PC-3 (cell line): ENCODE results near the gene PQBP1. TPM values are rescaled to one million over a fixed set of nuclear protein-coding genes. Genes with fewer than 3 reads are reported as not detected.

Experiments
- ATAC-seq: fragments of 200-7000 bp; cut with Tn5 transposase; 2 replicates; pipeline ENCODE4 v1.9.1; 2020; ENCODE audit warnings: mild to moderate bottlenecking, moderate library complexity
- BruUV-seq: library from RNA; stranded (reverse); fragments of 400-500 nt; replicated peaks from 2 replicates; lab custom pipeline; 2021; lab: Mats Ljungman, UMichigan
- CTCF ChIA-PET: fragments of 300-600 bp; sonication (Branson Sonifier 250); formaldehyde crosslinking; loops from one replicate; lab custom pipeline; 2022; ENCODE audit warnings: antibody characterized with exemption; lab: Charles Lee
- POLR2A ChIA-PET: fragments of 300-600 bp; sonication (Branson Sonifier 250); formaldehyde crosslinking; loops from one replicate; lab custom pipeline; 2022; ENCODE audit warnings: antibody characterized with exemption; ENCODE audit not compliant: unreplicated experiment; lab: Charles Lee
- DNase-seq: peaks from one replicate; pipeline ENCODE4 v3.0.0-alpha.2; 2015
- H2AFZ ChIP-seq: fragments of 300-600 bp; sonication (generic); 2 replicates; pipeline ENCODE4 v1.6.0; 2016; ENCODE audit warnings: antibody characterized with exemption, low read length
- H3F3A ChIP-seq: fragments of 300-600 bp; sonication (generic); one replicate; pipeline ENCODE4 v1.6.0; 2017; ENCODE audit warnings: antibody characterized with exemption, low read length, control low read depth, mild to moderate bottlenecking; ENCODE audit not compliant: unreplicated experiment
- H3K27ac ChIP-seq: fragments of 300-600 bp; sonication (generic); 2 replicates; pipeline ENCODE4 v1.5.1; 2016; ENCODE audit warnings: mild to moderate bottlenecking, low read length
- H3K27me3 ChIP-seq: fragments of 300-600 bp; sonication (generic); 2 replicates; pipeline ENCODE4 v1.6.1; 2016; ENCODE audit warnings: low read length, mixed read lengths
- H3K36me3 ChIP-seq: fragments of 300-600 bp; sonication (generic); 2 replicates; pipeline ENCODE4 v1.6.1; 2016; ENCODE audit warnings: low read depth, mixed run types, low read length, mixed read lengths
- H3K4me1 ChIP-seq: fragments of 300-600 bp; sonication (generic); 2 replicates; pipeline ENCODE4 v1.5.1; 2016; ENCODE audit warnings: low read length; ENCODE audit not compliant: insufficient read depth
- H3K4me2 ChIP-seq: fragments of 300-600 bp; sonication (generic); 2 replicates; pipeline ENCODE4 v1.6.0; 2016; ENCODE audit warnings: low read length
- H3K4me3 ChIP-seq: fragments of 300-600 bp; sonication (generic); 2 replicates; pipeline ENCODE4 v1.5.1; 2016; ENCODE audit warnings: mild to moderate bottlenecking, low read length, mixed read lengths
- H3K79me2 ChIP-seq: fragments of 300-600 bp; sonication (generic); 2 replicates; pipeline ENCODE4 v1.6.1; 2017; ENCODE audit warnings: low read length, mixed read lengths
- H3K9ac ChIP-seq: fragments of 300-600 bp; sonication (generic); 2 replicates; pipeline ENCODE4 v1.6.0; 2016; ENCODE audit warnings: mild to moderate bottlenecking, low read length
- H3K9me2 ChIP-seq: fragments of 300-600 bp; sonication (generic); replicated peaks from 2 replicates; pipeline ENCODE4 v1.6.1; 2016; ENCODE audit warnings: mixed run types, low read length, mixed read lengths
- H3K9me3 ChIP-seq: fragments of 300-600 bp; sonication (generic); 2 replicates; pipeline ENCODE4 v1.6.1; 2016; ENCODE audit warnings: low read length, mixed read lengths
- H4K20me1 ChIP-seq: fragments of 300-600 bp; sonication (generic); 2 replicates; pipeline ENCODE4 v1.6.1; 2016; ENCODE audit warnings: low read length, mixed read lengths
- EZH2 ChIP-seq: fragments of 300-600 bp; sonication (generic); IDR thresholded peaks from one replicate; pipeline ENCODE4 v1.6.1; 2017; ENCODE audit warnings: antibody characterized with exemption, mild to moderate bottlenecking, low read length; ENCODE audit not compliant: unreplicated experiment
- EZH2phosphoT487 ChIP-seq: fragments of 300-600 bp; sonication (generic); IDR thresholded peaks from 2 replicates; pipeline ENCODE4 v1.6.1; 2018; ENCODE audit warnings: mild to moderate bottlenecking, antibody characterized with exemption, low read length, borderline replicate concordance
- intact Hi-C: fragments of 100-400 bp; cut with micrococcal nuclease; formaldehyde crosslinking; loops from 2 replicates; pipeline ENCODE4 v1.9.0; 2023
- total RNA-seq: library from RNA; depleted of rRNA; stranded (reverse); fragments of >200 nt; gene quantifications from 2 replicates; pipeline ENCODE4 v1.2.3, GENCODE V29; 2014
- TF ChIP-seq, protein P1 (sequence below): fragments of 300-600 bp; sonication (generic); conservative IDR thresholded peaks from 2 replicates; pipeline ENCODE4 v1.5.1; 2017; ENCODE audit warnings: antibody characterized with exemption, low read depth, mild to moderate bottlenecking, low read length

Gene PQBP1
- total RNA-seq, 1 experiment from 2014 or later = 189 TPM

DNA sequence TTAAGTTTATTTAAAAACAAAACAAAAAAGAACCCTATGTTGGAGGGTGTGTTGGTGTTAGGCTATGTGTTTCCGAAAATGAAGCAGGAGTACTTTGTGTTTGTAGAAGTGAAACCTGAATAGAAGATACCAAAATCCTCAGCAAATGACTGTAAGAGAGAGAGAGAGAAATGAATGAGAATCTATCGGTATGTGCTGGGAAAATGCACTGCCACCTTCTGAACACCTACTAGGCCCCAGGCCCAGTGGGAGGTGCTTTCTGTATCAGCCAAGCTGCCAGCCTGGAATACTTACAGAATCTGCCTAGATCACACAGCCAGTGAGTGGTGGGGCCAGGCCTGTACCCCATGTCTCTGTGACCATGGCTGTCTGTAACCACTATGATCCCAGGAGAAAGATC, 36.0 kb downstream of the PQBP1 start:
- ChIA-PET CTCF (interaction anchor here (0.6 kb wide), 1 partner anchor 67 kb away, joined by 3 read pairs; no protein-coding TSS in a partner anchor), POLR2A (no interaction called here)
- Histone ChIP-seq H3K4me1 (no peaks in the 10 kb centered on the region), H3K4me3 (no peak overlapping the region), H3K27me3 (no peaks in the 10 kb centered on the region), H3K27ac (no peak overlapping the region), H3K9me2 (no peaks in the 10 kb centered on the region), H2AFZ (no peak overlapping the region), H3F3A (no peaks in the 10 kb centered on the region), H3K36me3 (peaks cover 25% of the 10 kb centered on the region), H3K79me2 (no peaks in the 10 kb centered on the region; the same call in 1 of the 2 replicates), H3K9me3 (no peaks in the 10 kb centered on the region), H4K20me1 (no peaks in the 10 kb centered on the region), H3K9ac (no peak overlapping the region), H3K4me2 (no peak overlapping the region)
- ATAC-seq (no peak), DNase-seq (no peak)
- no TSS peak for BruUV-seq
- TF ChIP-seq, protein P1, sequence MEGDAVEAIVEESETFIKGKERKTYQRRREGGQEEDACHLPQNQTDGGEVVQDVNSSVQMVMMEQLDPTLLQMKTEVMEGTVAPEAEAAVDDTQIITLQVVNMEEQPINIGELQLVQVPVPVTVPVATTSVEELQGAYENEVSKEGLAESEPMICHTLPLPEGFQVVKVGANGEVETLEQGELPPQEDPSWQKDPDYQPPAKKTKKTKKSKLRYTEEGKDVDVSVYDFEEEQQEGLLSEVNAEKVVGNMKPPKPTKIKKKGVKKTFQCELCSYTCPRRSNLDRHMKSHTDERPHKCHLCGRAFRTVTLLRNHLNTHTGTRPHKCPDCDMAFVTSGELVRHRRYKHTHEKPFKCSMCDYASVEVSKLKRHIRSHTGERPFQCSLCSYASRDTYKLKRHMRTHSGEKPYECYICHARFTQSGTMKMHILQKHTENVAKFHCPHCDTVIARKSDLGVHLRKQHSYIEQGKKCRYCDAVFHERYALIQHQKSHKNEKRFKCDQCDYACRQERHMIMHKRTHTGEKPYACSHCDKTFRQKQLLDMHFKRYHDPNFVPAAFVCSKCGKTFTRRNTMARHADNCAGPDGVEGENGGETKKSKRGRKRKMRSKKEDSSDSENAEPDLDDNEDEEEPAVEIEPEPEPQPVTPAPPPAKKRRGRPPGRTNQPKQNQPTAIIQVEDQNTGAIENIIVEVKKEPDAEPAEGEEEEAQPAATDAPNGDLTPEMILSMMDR = no peak
- no peak for TF ChIP-seq EZH2phosphoT487
- TF ChIP-seq EZH2 = no peak
- intact Hi-C loops = no loop called here

DNA sequence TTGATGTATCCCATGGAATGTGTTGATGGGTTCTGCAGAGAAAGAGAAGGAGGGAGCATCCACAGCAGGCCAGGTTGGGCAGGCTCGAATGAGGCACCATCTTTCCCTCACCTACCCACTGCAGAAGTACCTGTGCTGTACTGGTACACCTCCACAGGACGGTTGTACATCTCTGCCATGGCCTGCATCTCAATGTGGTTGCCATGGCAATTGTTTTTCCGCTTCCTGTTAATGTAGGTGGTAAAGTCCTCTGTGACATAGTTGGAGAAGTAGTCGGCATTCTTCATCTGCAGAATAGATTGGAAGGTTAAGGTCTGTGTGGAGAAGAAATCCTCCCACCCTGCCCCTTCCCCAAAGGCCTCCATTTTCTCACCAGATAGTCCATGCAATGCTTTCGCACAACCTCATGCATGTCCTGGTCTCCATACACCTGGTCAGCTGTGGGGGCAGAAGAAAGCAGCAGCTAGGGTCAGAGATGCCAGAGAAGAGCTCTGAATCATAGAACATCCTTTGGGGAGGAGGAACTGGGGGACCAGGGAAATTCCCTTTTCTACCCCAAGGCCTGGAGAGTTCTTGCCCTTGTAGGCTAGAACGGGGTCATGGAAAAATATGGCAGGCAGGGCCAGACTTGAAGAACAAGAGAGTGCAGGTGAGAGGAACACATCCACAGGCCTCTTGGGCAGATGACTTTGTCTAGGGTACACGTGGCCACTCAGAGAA, 37.0 kb downstream of the PQBP1 start:
- H3K4me3 ChIP-seq = no peak overlapping the region
- ATAC-seq = no peak
- no peak overlapping the region for H3K4me2 ChIP-seq
- H3K36me3 ChIP-seq = peaks cover 25% of the 10 kb centered on the region
- no peak for TF ChIP-seq EZH2
- TF ChIP-seq, protein P1 = no peak
- TF ChIP-seq EZH2phosphoT487 = no peak
- BruUV-seq = no TSS peak
- H3K9me2 ChIP-seq = no peaks in the 10 kb centered on the region
- no peaks in the 10 kb centered on the region for H3K9me3 ChIP-seq
- CTCF ChIA-PET = no interaction called here
- no peak overlapping the region for H3K9ac ChIP-seq
- no peaks in the 10 kb centered on the region for H4K20me1 ChIP-seq
- H2AFZ ChIP-seq = no peak overlapping the region
- H3K4me1 ChIP-seq = no peaks in the 10 kb centered on the region
- no peaks in the 10 kb centered on the region for H3F3A ChIP-seq
- no peak overlapping the region for H3K27ac ChIP-seq
- H3K27me3 ChIP-seq = no peaks in the 10 kb centered on the region
- intact Hi-C loops = no loop called here
- POLR2A ChIA-PET = no interaction called here
- no peaks in the 10 kb centered on the region; the same call in 1 of the 2 replicates for H3K79me2 ChIP-seq
- DNase-seq = no peak

DNA sequence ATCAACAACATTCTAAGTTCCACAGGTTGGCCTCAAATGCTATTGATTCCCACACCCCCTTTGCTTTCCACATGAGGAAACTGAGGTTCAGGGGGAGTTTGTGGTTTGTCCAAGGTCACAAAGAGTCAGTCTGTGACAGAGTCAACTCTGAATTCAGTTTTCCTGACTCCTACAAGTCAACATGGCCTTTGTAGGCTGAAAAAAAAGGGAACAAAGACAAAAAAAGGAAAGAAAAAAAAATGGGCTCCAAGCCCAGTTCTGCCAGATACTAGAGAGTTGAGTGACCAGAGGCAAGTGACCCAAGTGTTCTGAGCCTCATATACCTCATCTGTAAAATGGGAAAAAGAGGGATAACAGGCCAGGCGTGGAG, 37.6 kb downstream of the PQBP1 start:
- no peaks in the 10 kb centered on the region; the same call in 1 of the 2 replicates for H3K79me2 ChIP-seq
- H2AFZ ChIP-seq = no peak overlapping the region
- TF ChIP-seq EZH2 (no peak), EZH2phosphoT487 (no peak)
- TF ChIP-seq, protein P1 = no peak
- no peak overlapping the region for H3K9ac ChIP-seq
- H3F3A ChIP-seq = no peaks in the 10 kb centered on the region
- intact Hi-C loops = no loop called here
- H4K20me1 ChIP-seq = no peaks in the 10 kb centered on the region
- peaks cover 25% of the 10 kb centered on the region for H3K36me3 ChIP-seq
- DNase-seq = no peak
- no peaks in the 10 kb centered on the region for H3K9me3 ChIP-seq
- H3K4me1 ChIP-seq = no peaks in the 10 kb centered on the region
- no peak overlapping the region for H3K27ac ChIP-seq
- no peak overlapping the region for H3K4me2 ChIP-seq
- no peak for ATAC-seq
- H3K4me3 ChIP-seq = no peak overlapping the region
- POLR2A ChIA-PET = no interaction called here
- H3K27me3 ChIP-seq = no peaks in the 10 kb centered on the region
- CTCF ChIA-PET = no interaction called here
- no TSS peak for BruUV-seq
- no peaks in the 10 kb centered on the region for H3K9me2 ChIP-seq
